Suprapubic skin (tissue), 4 donors: ENCODE results near the gene NT5E. TPM values are rescaled to one million over a fixed set of nuclear protein-coding genes. Genes with fewer than 3 reads are reported as not detected.
A peak's percentile ranks its signal among the peaks of the same experiment; 100 is the strongest.

Source experiments
- DNase-seq, 2 donors: peaks; one replicate each; pipeline ENCODE4 v3.0.0-alpha.2; 2019; ENCODE audit warnings: low spot score in 2 of 2
- H3K27ac ChIP-seq: fragments of 200-600 bp; sonication (generic); one replicate; pipeline ENCODE4 v1.5.1; 2019
- H3K27me3 ChIP-seq: fragments of 200-600 bp; sonication (generic); one replicate; pipeline ENCODE4 v1.5.1; 2019
- H3K36me3 ChIP-seq: fragments of 200-600 bp; sonication (generic); one replicate; pipeline ENCODE4 v1.5.1; 2019
- H3K4me1 ChIP-seq: fragments of 200-600 bp; sonication (generic); one replicate; pipeline ENCODE4 v1.5.1; 2019
- H3K4me3 ChIP-seq: fragments of 200-600 bp; sonication (generic); one replicate; pipeline ENCODE4 v1.5.1; 2019; ENCODE audit warnings: mild to moderate bottlenecking
- H3K9me3 ChIP-seq: fragments of 200-600 bp; sonication (generic); one replicate; pipeline ENCODE4 v1.5.1; 2019
- EP300 ChIP-seq: sonication (generic); formaldehyde crosslinking; IDR thresholded peaks from one replicate; pipeline ENCODE4 v1.6.1; 2017; ENCODE audit warnings: antibody characterized with exemption
- POLR2A ChIP-seq, 2 donors: fragments of 450-650 bp; IDR thresholded peaks; one replicate each; pipeline ENCODE4 v1.6.1; 2017; ENCODE audit warnings: antibody characterized with exemption in 2 of 2, mild to moderate bottlenecking in 2 of 2, moderate library complexity in 2 of 2
- POLR2AphosphoS5 ChIP-seq, 3 donors: sonication (generic); formaldehyde crosslinking; IDR thresholded peaks; one replicate each; pipeline ENCODE4 v1.6.1; 2017; ENCODE audit warnings: antibody characterized with exemption in 3 of 3
- WGBS: methylation state at CpG from one replicate; pipeline ENCODE4 v1.1.5; 2018; 5-methylcytosine and 5-hydroxymethylcytosine counted together
- total RNA-seq, 4 donors: library from RNA; depleted of rRNA; stranded (reverse); fragments of >200 nt; gene quantifications; one replicate each; pipeline ENCODE4 v1.1.0, GENCODE V29; 2016
- TF ChIP-seq, protein P1 (sequence below), 2 donors: fragments of 200-600 bp in 1 of 2; fragments of 450-650 bp in 1 of 2; sonication (generic) in 1 of 2; IDR thresholded peaks; one replicate each; pipeline ENCODE4 v1.5.1; 2016 to 2019; ENCODE audit warnings: antibody characterized with exemption in 2 of 2, mild to moderate bottlenecking in 1 of 2, moderate library complexity in 1 of 2

Gene NT5E
- total RNA-seq, 4 donors from 2014 or later: 1.1 to 8.7 (median 5.7) TPM

DNA sequence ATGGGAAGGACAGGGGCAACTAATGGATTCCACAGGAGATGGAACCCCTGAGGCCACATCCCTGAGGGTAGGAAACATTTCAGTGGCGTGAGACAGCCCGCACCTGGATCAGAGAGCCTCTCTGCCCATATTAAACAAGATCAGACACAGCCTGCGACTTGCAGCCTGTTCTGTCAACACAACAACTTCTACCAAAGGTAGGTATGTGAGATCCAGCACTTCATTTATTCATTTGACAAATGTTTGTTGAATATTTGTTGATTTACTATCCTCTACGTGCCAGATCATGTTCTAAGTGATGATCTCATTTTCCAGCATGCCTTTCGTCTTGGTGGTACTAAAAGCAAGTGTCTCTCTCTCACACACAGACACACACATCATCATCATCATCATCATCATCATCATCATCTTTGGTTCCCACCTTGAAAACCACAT lies 43.2 kb upstream of the NT5E start:
- Histone ChIP-seq H3K4me1 (peaks cover 33% of the 10 kb centered on the region), H3K27me3 (no peaks in the 10 kb centered on the region), H3K27ac (no peak overlapping the region), H3K9me3 (no peaks in the 10 kb centered on the region), H3K4me3 (no peak overlapping the region), H3K36me3 (no peaks in the 10 kb centered on the region)
- no peak for DNase-seq
- 62% methylated on average over 5 of the region's 5 CpGs for WGBS
- TF ChIP-seq POLR2A (IDR thresholded peaks at IDR 0.05) (no peak), POLR2AphosphoS5 (IDR thresholded peaks at IDR 0.05) (no peak), EP300 (no peak)
- TF ChIP-seq, protein P1, sequence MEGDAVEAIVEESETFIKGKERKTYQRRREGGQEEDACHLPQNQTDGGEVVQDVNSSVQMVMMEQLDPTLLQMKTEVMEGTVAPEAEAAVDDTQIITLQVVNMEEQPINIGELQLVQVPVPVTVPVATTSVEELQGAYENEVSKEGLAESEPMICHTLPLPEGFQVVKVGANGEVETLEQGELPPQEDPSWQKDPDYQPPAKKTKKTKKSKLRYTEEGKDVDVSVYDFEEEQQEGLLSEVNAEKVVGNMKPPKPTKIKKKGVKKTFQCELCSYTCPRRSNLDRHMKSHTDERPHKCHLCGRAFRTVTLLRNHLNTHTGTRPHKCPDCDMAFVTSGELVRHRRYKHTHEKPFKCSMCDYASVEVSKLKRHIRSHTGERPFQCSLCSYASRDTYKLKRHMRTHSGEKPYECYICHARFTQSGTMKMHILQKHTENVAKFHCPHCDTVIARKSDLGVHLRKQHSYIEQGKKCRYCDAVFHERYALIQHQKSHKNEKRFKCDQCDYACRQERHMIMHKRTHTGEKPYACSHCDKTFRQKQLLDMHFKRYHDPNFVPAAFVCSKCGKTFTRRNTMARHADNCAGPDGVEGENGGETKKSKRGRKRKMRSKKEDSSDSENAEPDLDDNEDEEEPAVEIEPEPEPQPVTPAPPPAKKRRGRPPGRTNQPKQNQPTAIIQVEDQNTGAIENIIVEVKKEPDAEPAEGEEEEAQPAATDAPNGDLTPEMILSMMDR (IDR thresholded peaks at IDR 0.05): no peak

DNA sequence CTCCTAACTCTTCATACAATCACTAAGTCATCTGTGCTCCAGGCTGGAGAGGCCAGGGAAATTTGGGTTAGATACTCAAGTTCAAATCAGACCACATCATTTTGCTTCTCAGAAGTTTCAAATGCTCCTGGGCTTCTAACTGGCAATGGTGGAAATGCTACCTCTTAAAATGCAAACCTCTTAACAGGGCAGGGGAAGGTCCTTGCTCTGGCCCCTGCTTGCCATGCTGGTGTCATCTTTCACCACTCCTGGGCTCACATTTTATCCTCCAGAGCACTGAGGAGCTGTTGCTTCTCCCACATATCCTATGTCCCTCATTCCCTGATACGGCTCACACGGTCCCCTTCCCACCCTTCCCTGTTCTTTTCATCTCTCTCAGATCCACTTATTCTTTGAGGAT lies 41.8 kb upstream of the NT5E start:
- Histone ChIP-seq H3K4me3 (no peak overlapping the region), H3K36me3 (no peaks in the 10 kb centered on the region), H3K4me1 (peaks cover 28% of the 10 kb centered on the region), H3K9me3 (no peaks in the 10 kb centered on the region), H3K27me3 (no peaks in the 10 kb centered on the region), H3K27ac (no peak overlapping the region)
- DNase-seq: no peak
- TF ChIP-seq EP300 (no peak), POLR2A (IDR thresholded peaks at IDR 0.05) (no peak), POLR2AphosphoS5 (IDR thresholded peaks at IDR 0.05) (no peak)
- TF ChIP-seq, protein P1 (IDR thresholded peaks at IDR 0.05): no peak
- 90% methylated on average over 2 of the region's 2 CpGs for WGBS

DNA sequence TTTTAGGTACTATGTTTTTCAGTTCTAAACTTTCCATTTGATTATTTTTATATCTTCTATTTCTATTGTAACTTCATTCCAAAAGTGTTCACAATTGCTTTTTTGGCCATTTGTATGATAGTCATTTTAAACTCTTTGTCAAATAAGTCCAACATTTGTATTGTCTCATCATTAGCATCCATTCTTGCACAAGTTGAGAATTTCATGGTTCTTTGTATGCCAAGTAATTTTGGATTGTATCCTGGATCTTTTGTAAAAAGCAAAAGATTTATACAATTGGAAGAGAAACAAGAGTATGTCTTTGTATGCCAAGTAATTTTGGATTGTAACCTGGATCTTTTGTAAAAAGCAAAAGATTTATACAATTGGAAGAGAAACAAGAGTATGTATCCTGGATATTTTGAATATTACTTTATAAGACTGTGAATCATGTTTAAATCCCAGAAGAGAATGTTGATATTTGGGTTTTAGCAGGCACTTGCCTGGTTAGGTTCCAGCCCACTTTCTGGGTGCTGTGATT lies 36.9 kb upstream of the NT5E start:
- H3K4me3 ChIP-seq: no peak overlapping the region
- TF ChIP-seq POLR2AphosphoS5 (IDR thresholded peaks at IDR 0.05): no peak
- TF ChIP-seq EP300: no peak
- TF ChIP-seq, protein P1 (IDR thresholded peaks at IDR 0.05): no peak
- TF ChIP-seq POLR2A (IDR thresholded peaks at IDR 0.05): no peak
- no peaks in the 10 kb centered on the region for H3K36me3 ChIP-seq
- H3K27me3 ChIP-seq: no peaks in the 10 kb centered on the region
- DNase-seq: no peak
- H3K27ac ChIP-seq: no peak overlapping the region
- peaks cover 3% of the 10 kb centered on the region for H3K4me1 ChIP-seq
- H3K9me3 ChIP-seq: no peaks in the 10 kb centered on the region

DNA sequence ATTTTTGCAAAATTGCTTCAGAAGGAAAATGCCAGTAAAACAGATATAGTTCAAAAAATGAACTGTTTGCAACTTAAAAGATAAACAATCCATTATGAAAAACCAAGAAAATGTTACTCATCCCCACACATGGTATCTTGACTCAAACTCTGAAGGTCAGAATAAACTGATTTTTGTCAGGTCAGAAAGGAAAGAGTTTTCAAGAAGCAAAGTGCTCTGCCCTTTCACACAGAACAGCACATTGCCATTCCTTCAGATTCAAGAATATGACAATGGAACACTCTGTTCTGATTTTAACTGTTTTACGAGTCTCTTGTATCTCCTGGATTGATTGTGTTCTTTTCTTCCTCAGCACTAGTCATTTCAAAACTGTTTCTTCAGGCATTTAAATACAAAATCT lies 33.8 kb upstream of the NT5E start:
- H3K4me1 ChIP-seq: peaks cover 7% of the 10 kb centered on the region
- peak overlapping the region; percentile 16 for H3K27ac ChIP-seq
- H3K9me3 ChIP-seq: no peaks in the 10 kb centered on the region
- no peaks in the 10 kb centered on the region for H3K36me3 ChIP-seq
- WGBS: 56% methylated on average over 1 of the region's 1 CpG
- no peak overlapping the region for H3K4me3 ChIP-seq
- no peaks in the 10 kb centered on the region for H3K27me3 ChIP-seq
- no peak for DNase-seq
- no peak for TF ChIP-seq POLR2AphosphoS5 (IDR thresholded peaks at IDR 0.05)
- no peak for TF ChIP-seq EP300
- TF ChIP-seq, protein P1 (IDR thresholded peaks at IDR 0.05): no peak
- no peak for TF ChIP-seq POLR2A (IDR thresholded peaks at IDR 0.05)

DNA sequence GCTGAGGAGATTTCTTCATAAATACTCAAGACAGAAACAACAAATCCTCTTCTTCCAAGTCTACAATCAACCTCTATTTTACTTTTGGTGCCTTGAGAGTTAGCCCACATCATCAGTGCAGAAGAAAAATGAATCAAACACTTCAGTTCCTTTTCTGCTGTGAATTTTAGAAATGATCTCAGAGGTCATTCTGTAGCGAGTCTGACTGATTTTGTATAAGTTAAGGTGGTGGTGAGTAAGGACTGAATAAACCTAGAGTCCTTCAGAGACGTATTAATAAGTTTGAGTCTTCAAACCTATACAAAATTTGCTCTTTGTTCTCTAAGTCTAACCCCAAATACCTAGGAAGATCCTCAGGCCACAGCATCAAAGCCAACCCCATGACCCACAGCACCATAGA lies 33.1 kb upstream of the NT5E start:
- H3K27me3 ChIP-seq: no peaks in the 10 kb centered on the region
- H3K4me3 ChIP-seq: no peak overlapping the region
- no peaks in the 10 kb centered on the region for H3K36me3 ChIP-seq
- WGBS: 87% methylated on average over 2 of the region's 2 CpGs
- H3K27ac ChIP-seq: peak overlapping the region; percentile 16
- TF ChIP-seq POLR2A (IDR thresholded peaks at IDR 0.05) (no peak), POLR2AphosphoS5 (IDR thresholded peaks at IDR 0.05) (no peak), EP300 (no peak)
- TF ChIP-seq, protein P1 (IDR thresholded peaks at IDR 0.05): no peak
- no peaks in the 10 kb centered on the region for H3K9me3 ChIP-seq
- peaks cover 7% of the 10 kb centered on the region for H3K4me1 ChIP-seq
- DNase-seq: no peak
